GM06990 (cell line): ENCODE measurements around the gene TM9SF1.

Experiments used
- DNase-seq: peaks from one replicate; pipeline ENCODE4 v3.0.0-alpha.2; 2011; ENCODE audit not compliant: insufficient read length; ENCODE audit errors: extremely low read depth
- H3K27me3 ChIP-seq: replicated peaks from 2 replicates; pipeline ENCODE4 v1.6.0; 2011; ENCODE audit warnings: low read length; ENCODE audit not compliant: control insufficient read depth, insufficient read depth
- H3K36me3 ChIP-seq: 2 replicates; pipeline ENCODE4 v1.5.1; 2011; ENCODE audit warnings: low read length; ENCODE audit not compliant: control insufficient read depth, insufficient read depth
- H3K4me3 ChIP-seq: replicated peaks from 2 replicates; pipeline ENCODE4 v1.5.1; 2011; ENCODE audit warnings: low read depth, mild to moderate bottlenecking, control low read depth, low read length
- TF ChIP-seq, protein P1 (sequence below): IDR thresholded peaks from 2 replicates; pipeline ENCODE4 v1.5.1; 2011; ENCODE audit warnings: low read length, control low read depth, mild to moderate bottlenecking, inconsistent platforms; ENCODE audit not compliant: insufficient read depth, poor library complexity, severe bottlenecking

TM9SF1 gene

GRCh38 chr14:24195186-24196070 is at the start of gene TM9SF1:
Gene TM9SF1, minus strand, starts transcription at chr14:24195441. Its CDS starts 422 bp downstream, at chr14:24195019.
- Histone ChIP-seq H3K4me3 (peak within 1 kb of the TSS; percentile 97), H3K27me3 (no peaks in the 10 kb centered on the region), H3K36me3 (peaks cover 10% of the 10 kb centered on the region)
- DNase-seq, result peak; percentile 93
- TF ChIP-seq, protein P1, sequence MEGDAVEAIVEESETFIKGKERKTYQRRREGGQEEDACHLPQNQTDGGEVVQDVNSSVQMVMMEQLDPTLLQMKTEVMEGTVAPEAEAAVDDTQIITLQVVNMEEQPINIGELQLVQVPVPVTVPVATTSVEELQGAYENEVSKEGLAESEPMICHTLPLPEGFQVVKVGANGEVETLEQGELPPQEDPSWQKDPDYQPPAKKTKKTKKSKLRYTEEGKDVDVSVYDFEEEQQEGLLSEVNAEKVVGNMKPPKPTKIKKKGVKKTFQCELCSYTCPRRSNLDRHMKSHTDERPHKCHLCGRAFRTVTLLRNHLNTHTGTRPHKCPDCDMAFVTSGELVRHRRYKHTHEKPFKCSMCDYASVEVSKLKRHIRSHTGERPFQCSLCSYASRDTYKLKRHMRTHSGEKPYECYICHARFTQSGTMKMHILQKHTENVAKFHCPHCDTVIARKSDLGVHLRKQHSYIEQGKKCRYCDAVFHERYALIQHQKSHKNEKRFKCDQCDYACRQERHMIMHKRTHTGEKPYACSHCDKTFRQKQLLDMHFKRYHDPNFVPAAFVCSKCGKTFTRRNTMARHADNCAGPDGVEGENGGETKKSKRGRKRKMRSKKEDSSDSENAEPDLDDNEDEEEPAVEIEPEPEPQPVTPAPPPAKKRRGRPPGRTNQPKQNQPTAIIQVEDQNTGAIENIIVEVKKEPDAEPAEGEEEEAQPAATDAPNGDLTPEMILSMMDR, result no peak

GRCh38 chr14:24243336-24243836 is 48.1 kb upstream of the TM9SF1 start:
- peak; percentile 52 for DNase-seq
- TF ChIP-seq, protein P1, result no peak

GRCh38 chr14:24241829-24242443 is 46.7 kb upstream of the TM9SF1 start:
- peak overlapping the region; percentile 73 for H3K4me3 ChIP-seq
- DNase-seq, result peak; percentile 96
- TF ChIP-seq, protein P1, result peak; percentile 25
- peaks cover 32% of the 10 kb centered on the region for H3K36me3 ChIP-seq
- H3K27me3 ChIP-seq, result no peaks in the 10 kb centered on the region

More at GRCh38 chr14:24243336-24243836, 48.1 kb upstream of the TM9SF1 start:
- Histone ChIP-seq H3K27me3 (no peaks in the 10 kb centered on the region), H3K4me3 (peak overlapping the region; percentile 73), H3K36me3 (peaks cover 21% of the 10 kb centered on the region)

DNA sequence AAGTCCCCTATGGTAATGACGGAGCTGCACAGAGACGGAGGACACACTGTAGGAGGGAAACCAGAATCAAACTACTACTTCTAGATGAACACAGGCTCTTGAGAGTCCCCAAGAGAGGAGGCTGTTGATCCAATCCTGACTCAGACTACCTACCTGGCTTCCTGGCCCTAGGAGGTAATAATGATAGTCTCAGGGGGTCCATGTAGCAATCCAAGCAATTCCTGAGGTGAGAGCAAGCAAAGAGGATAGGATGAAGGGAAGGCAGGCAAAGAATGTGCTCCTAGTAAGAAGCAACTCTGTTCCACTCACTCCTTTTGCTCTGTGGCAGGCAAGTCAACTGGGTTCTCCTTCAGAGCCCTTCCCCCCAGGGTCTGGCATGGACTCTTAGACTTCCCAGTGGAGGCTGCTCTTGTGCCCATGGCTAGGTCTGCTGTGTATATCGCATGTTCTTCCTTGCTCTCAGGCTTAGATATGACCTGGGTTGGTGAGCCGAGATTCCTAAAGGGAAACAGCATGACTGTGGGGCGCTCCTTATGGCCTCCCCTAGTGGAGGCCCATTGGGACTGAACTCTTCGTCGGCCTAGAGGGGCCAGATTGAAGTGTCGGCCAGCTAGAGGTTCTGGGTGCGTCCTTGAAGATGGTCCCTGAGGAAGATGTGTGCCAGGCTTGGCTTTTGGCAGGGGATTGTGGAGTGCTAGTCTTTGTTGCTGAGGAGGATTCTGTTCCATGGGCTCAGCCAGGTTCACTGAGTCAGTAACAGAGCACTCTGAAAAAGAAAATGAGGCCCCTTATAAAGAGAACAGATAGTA is 45.1 kb upstream of the TM9SF1 start:
- DNase-seq, result no peak
- Histone ChIP-seq H3K4me3 (no peak overlapping the region), H3K36me3 (peaks cover 42% of the 10 kb centered on the region), H3K27me3 (no peaks in the 10 kb centered on the region)
- TF ChIP-seq, protein P1, result no peak

DNA sequence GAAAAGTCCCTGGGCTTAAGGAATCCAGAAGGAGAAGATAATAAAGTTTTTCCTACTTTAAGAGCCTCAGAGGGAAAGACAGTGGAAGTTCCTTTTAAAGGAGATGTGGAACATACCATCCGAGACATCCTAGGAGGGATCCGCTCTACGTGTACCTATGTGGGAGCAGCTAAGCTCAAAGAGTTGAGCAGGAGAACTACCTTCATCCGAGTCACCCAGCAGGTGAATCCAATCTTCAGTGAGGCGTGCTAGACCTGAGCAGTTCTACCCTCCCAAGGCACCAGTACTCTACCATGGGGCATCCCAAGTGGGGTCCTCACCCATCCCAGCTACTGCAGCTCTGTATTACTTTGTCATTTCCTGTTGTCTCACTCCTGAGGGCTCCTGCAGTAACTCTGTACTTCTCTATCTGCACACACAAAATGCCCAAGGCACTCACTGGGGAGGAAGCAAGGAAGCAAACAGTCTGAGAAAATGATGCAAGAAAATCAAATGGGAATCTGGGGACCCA is 43.3 kb upstream of the TM9SF1 start:
- TF ChIP-seq, protein P1, result no peak
- DNase-seq, result no peak
- Histone ChIP-seq H3K27me3 (no peaks in the 10 kb centered on the region), H3K36me3 (peaks cover 46% of the 10 kb centered on the region), H3K4me3 (no peak overlapping the region)
